OCI-LY3 (cell line): ENCODE measurements around the gene RNF13.
"Not testable (repeated sequence)": the region's sequence is repeated elsewhere in the genome, so short reads cannot be mapped to it uniquely, and the experiment has no call there.

Experiments
- H2AFZ ChIP-seq: fragments of 200-600, 300-600 bp; shearing (Covaris generic); 2 replicates; pipeline ENCODE4 v1.6.0; 2014; ENCODE audit warnings: antibody characterized with exemption, low read depth, low read length
- H3K27ac ChIP-seq: fragments of 200-600, 300-600 bp; sonication (generic); 2 replicates; pipeline ENCODE4 v1.5.1; 2014; ENCODE audit warnings: mild to moderate bottlenecking, low read length, moderate library complexity, mixed read lengths
- H3K27me3 ChIP-seq: fragments of 200-600, 300-600 bp; sonication (generic); 2 replicates; pipeline ENCODE4 v1.6.1; 2014; ENCODE audit warnings: low read depth, low read length, mixed read lengths
- H3K36me3 ChIP-seq: fragments of 200-600, 300-600 bp; sonication (generic); replicated peaks from 2 replicates; pipeline ENCODE3; 2014; ENCODE audit warnings: low read depth, low read length, mixed read lengths
- H3K4me1 ChIP-seq: fragments of 300-600, 200-600 bp; sonication (generic); 2 replicates; pipeline ENCODE4 v1.6.1; 2014; ENCODE audit warnings: low read length, mixed read lengths
- H3K4me2 ChIP-seq: fragments of 200-600, 300-600 bp; sonication (generic); 2 replicates; pipeline ENCODE4 v1.6.1; 2014; ENCODE audit warnings: low read length, mixed read lengths
- H3K4me3 ChIP-seq: fragments of 300-600, 200-600 bp; sonication (generic); 2 replicates; pipeline ENCODE4 v1.5.1; 2014; ENCODE audit warnings: antibody characterized with exemption, mild to moderate bottlenecking, low read length, moderate library complexity
- H3K79me2 ChIP-seq: fragments of 300-600, 200-600 bp; shearing (Covaris generic); 2 replicates; pipeline ENCODE4 v1.6.1; 2014; ENCODE audit warnings: mild to moderate bottlenecking, low read length, mixed read lengths
- H3K9ac ChIP-seq: fragments of 300-600, 200-600 bp; shearing (Covaris generic); 2 replicates; pipeline ENCODE4 v1.6.0; 2014; ENCODE audit warnings: mild to moderate bottlenecking, low read length, moderate library complexity
- H3K9me3 ChIP-seq: fragments of 200-600, 300-600 bp; shearing (Covaris generic); 2 replicates; pipeline ENCODE4 v1.6.1; 2014; ENCODE audit warnings: low read length, mixed read lengths; ENCODE audit not compliant: insufficient read depth
- H4K20me1 ChIP-seq: fragments of 200-600, 300-600 bp; sonication (generic); 2 replicates; pipeline ENCODE4 v1.6.1; 2016; ENCODE audit warnings: low read length, mixed read lengths; ENCODE audit not compliant: insufficient read depth
- EZH2phosphoT487 ChIP-seq: fragments of 200-600 bp; shearing (Covaris generic); IDR thresholded peaks from 2 replicates; pipeline ENCODE4 v1.6.1; 2018; ENCODE audit warnings: antibody characterized with exemption, mixed run types, low read depth
- TF ChIP-seq, protein P1 (sequence below): fragments of 200-600, 300-600 bp; sonication (generic); IDR thresholded peaks from 2 replicates; pipeline ENCODE4 v1.5.1; 2014; ENCODE audit warnings: antibody characterized with exemption, low read length, low read depth

Gene RNF13

DNA sequence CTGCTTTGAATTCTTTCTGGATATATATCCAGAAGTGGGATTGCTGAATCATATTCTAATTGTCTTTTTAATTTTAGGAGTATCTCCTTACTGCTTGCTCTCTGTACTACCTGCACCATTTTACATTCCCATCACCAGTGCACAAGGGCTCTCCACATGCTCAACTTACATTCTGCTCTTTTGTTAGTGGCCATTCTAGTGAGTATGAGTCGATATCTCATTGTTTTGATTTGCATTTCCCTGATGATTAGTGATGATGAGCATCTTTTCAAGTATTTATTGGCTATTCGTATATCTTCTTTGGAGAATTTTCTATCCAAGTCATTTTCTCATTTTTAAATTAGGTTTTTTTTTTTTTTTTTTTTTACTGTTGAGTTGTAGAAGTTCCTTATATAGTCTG is 128.2 kb downstream of the RNF13 start:
- no peak overlapping the region for H3K4me2 ChIP-seq
- 0 out of 2 replicates have a peak, but pooled peaks cover 2% of the 10 kb centered on the region for H4K20me1 ChIP-seq
- TF ChIP-seq EZH2phosphoT487 = no peak
- TF ChIP-seq, protein P1, sequence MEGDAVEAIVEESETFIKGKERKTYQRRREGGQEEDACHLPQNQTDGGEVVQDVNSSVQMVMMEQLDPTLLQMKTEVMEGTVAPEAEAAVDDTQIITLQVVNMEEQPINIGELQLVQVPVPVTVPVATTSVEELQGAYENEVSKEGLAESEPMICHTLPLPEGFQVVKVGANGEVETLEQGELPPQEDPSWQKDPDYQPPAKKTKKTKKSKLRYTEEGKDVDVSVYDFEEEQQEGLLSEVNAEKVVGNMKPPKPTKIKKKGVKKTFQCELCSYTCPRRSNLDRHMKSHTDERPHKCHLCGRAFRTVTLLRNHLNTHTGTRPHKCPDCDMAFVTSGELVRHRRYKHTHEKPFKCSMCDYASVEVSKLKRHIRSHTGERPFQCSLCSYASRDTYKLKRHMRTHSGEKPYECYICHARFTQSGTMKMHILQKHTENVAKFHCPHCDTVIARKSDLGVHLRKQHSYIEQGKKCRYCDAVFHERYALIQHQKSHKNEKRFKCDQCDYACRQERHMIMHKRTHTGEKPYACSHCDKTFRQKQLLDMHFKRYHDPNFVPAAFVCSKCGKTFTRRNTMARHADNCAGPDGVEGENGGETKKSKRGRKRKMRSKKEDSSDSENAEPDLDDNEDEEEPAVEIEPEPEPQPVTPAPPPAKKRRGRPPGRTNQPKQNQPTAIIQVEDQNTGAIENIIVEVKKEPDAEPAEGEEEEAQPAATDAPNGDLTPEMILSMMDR = no peak
- H3K4me1 ChIP-seq = peaks cover 5% of the 10 kb centered on the region
- no peak overlapping the region for H3K4me3 ChIP-seq
- no peak overlapping the region for H3K9ac ChIP-seq
- H3K27me3 ChIP-seq = no peaks in the 10 kb centered on the region
- H3K9me3 ChIP-seq = no peaks in the 10 kb centered on the region
- H2AFZ ChIP-seq = no peak overlapping the region
- 0 out of 2 replicates have a peak, but pooled peaks cover 2% of the 10 kb centered on the region for H3K79me2 ChIP-seq
- H3K27ac ChIP-seq = no peak overlapping the region
- H3K36me3 ChIP-seq = peaks cover 4% of the 10 kb centered on the region

DNA sequence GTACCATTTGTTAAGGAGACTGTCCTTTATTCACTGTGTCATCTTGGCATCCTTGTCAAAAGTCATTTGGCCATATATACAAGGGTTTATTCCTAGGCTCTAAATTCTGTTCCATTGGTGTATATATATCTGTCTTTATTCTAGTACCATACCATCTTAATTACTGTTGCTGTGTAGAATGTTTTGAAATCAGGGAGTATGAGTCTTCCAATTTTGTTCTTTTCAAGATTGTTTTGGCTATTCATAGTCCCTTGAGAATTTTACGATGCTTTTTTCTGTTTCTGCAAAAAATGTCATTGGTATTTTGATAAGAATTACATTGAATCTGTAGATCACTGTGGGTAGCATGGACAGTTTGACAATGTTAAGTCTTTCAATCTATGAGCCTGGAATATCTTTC is 128.9 kb downstream of the RNF13 start:
- no peak for TF ChIP-seq EZH2phosphoT487
- TF ChIP-seq, protein P1 = no peak
- Histone ChIP-seq H4K20me1 (peaks cover 8% of the 10 kb centered on the region; the same call in 1 of the 2 replicates), H3K27me3 (no peaks in the 10 kb centered on the region), H3K79me2 (0 out of 2 replicates have a peak, but pooled peaks cover 2% of the 10 kb centered on the region), H3K9ac (no peak overlapping the region), H3K4me1 (peaks cover 7% of the 10 kb centered on the region), H3K36me3 (peaks cover 4% of the 10 kb centered on the region), H2AFZ (no peak overlapping the region), H3K4me2 (no peak overlapping the region), H3K4me3 (no peak overlapping the region), H3K27ac (no peak overlapping the region), H3K9me3 (no peaks in the 10 kb centered on the region)

GRCh38 chr3:149942409-149942808 is 129.4 kb downstream of the RNF13 start:
- Histone ChIP-seq H3K4me2 (no peak overlapping the region), H3K9me3 (no peaks in the 10 kb centered on the region), H4K20me1 (peaks cover 12% of the 10 kb centered on the region; the same call in 1 of the 2 replicates), H3K79me2 (0 out of 2 replicates have a peak, but pooled peaks cover 2% of the 10 kb centered on the region), H3K4me1 (peaks cover 9% of the 10 kb centered on the region), H3K27ac (no peak overlapping the region), H3K27me3 (no peaks in the 10 kb centered on the region), H3K4me3 (no peak overlapping the region), H3K9ac (no peak overlapping the region), H3K36me3 (peaks cover 4% of the 10 kb centered on the region), H2AFZ (no peak overlapping the region)
- TF ChIP-seq EZH2phosphoT487 = no peak
- TF ChIP-seq, protein P1 = no peak

- H3K27ac ChIP-seq, H3K36me3 ChIP-seq: not testable (repeated sequence)
- H4K20me1 ChIP-seq = peaks cover 16% of the 10 kb centered on the region; the same call in 1 of the 2 replicates
These were observed 131.0 kb downstream of the RNF13 start for GRCh38 chr3:149943966-149944365.

GRCh38 chr3:149947231-149947630 is 134.2 kb downstream of the RNF13 start:
- no peaks in the 10 kb centered on the region for H3K27me3 ChIP-seq
- H3K4me1 ChIP-seq = peaks cover 12% of the 10 kb centered on the region
- H3K4me2 ChIP-seq = peak overlapping the region; percentile 53
- H4K20me1 ChIP-seq = peaks cover 16% of the 10 kb centered on the region
- H3K9ac ChIP-seq = no peak overlapping the region
- peaks cover 11% of the 10 kb centered on the region for H3K36me3 ChIP-seq
- H3K79me2 ChIP-seq = 0 out of 2 replicates have a peak, but pooled peaks cover 2% of the 10 kb centered on the region
- no peak overlapping the region for H3K27ac ChIP-seq
- no peak overlapping the region for H3K4me3 ChIP-seq
- H2AFZ ChIP-seq = no peak overlapping the region
- no peaks in the 10 kb centered on the region for H3K9me3 ChIP-seq
- TF ChIP-seq EZH2phosphoT487 = no peak
- TF ChIP-seq, protein P1 = no peak

More at GRCh38 chr3:149943966-149944365, 131.0 kb downstream of the RNF13 start:
- not testable (repeated sequence) for H3K27me3 ChIP-seq, H3K9me3 ChIP-seq, H3K9ac ChIP-seq, H3K4me2 ChIP-seq, H2AFZ ChIP-seq, H3K4me3 ChIP-seq, H3K79me2 ChIP-seq
- peaks cover 12% of the 10 kb centered on the region for H3K4me1 ChIP-seq
